ENCODE data around the gene DYNC2H1. TPM values are rescaled to one million over a fixed set of nuclear protein-coding genes. Genes with fewer than 3 reads are reported as not detected.

Gene DYNC2H1
- total and polyA plus RNA-seq, 12 donors: 11.0 to 30.6 (median 18.9) TPM

DNA sequence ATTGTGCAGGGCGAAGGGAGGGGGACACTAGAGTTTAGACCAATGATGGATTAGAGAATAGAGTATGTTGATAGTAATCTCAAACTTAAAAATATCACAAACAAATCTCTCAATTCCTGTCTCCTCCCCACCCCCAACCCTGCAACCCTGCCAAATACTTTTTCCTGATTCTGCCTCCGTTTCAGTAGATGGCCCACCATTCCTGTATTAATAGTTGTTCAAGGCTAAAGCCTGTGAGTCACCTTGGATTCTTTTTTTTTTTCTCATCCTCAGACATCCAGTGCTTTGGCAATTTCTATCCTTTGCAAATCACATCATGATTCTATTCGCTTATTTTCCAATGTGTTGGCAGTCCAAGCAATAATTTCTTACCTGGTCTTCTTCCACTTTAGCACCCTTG, 207.9 kb downstream of the DYNC2H1 start:
- H3K36me3 ChIP-seq (replicated peaks in 1 of 2): no peaks in the 10 kb centered on the region
- intact Hi-C loops (cut with DNase I): no loop called here
- DNase-seq: peak in 6 of 7 donors; percentile 17 to 61 (median 32)
- H3K4me1 ChIP-seq (replicated peaks in 1 of 2): peaks cover 6 to 14% of the 10 kb centered on the region in 2 donors
- H3K9me3 ChIP-seq (replicated peaks in 1 of 3): no peaks in the 10 kb centered on the region
- no peaks in the 10 kb centered on the region for H3K27me3 ChIP-seq
- peak overlapping the region in 3 of 5 donors; percentile 14 to 19 (median 18) for H3K27ac ChIP-seq
- WGBS, 4 donors: 31 to 42% (median 32%) methylated on average over 3 of the region's 3 CpGs
- no peak overlapping the region for H3K4me3 ChIP-seq
- TF ChIP-seq CTCF (IDR thresholded peaks at IDR 0.05): no peak
- no peak for TF ChIP-seq POLR2A (IDR thresholded peaks at IDR 0.05)

GRCh38 chr11:103322821-103323220, 213.6 kb downstream of the DYNC2H1 start:
- intact Hi-C loops (cut with DNase I): loop anchor here in 1 of 2 donors (10.0 kb wide), 1 partner anchor 282 kb away; no protein-coding TSS in a partner anchor
- no peak for TF ChIP-seq POLR2A (IDR thresholded peaks at IDR 0.05)
- no peak for TF ChIP-seq CTCF (IDR thresholded peaks at IDR 0.05)
- 26 to 36% (median 29%) methylated on average over 6 of the region's 6 CpGs for whole genome bisulfite sequencing, 4 donors

GRCh38 chr11:103325686-103326069, 216.5 kb downstream of the DYNC2H1 start:
- no peak overlapping the region for H3K4me3 ChIP-seq
- no peaks in the 10 kb centered on the region for H3K27me3 ChIP-seq
- peak in 1 of 7 donors; percentile 10 for DNase-seq
- H3K36me3 ChIP-seq (replicated peaks in 1 of 2): no peaks in the 10 kb centered on the region
- H3K9me3 ChIP-seq (replicated peaks in 1 of 3): no peaks in the 10 kb centered on the region
- peaks cover 4 to 8% of the 10 kb centered on the region in 2 donors for H3K4me1 ChIP-seq (replicated peaks in 1 of 2)
- no peak for TF ChIP-seq POLR2A (IDR thresholded peaks at IDR 0.05)
- no peak for TF ChIP-seq CTCF (IDR thresholded peaks at IDR 0.05)
- intact Hi-C loops (cut with DNase I): loop anchor here in 1 of 2 donors (10.0 kb wide), 1 partner anchor 279 kb away; no protein-coding TSS in a partner anchor
- WGBS, 4 donors: 63 to 78% (median 70%) methylated on average over 7 of the region's 7 CpGs
- H3K27ac ChIP-seq: no peak overlapping the region

More at GRCh38 chr11:103322821-103323220, 213.6 kb downstream of the DYNC2H1 start:
- H3K4me1 ChIP-seq (replicated peaks in 1 of 2): peaks cover 4 to 8% of the 10 kb centered on the region in 2 donors
- H3K9me3 ChIP-seq (replicated peaks in 1 of 3): no peaks in the 10 kb centered on the region
- peak in 6 of 7 donors; percentile 16 to 61 (median 28) for DNase-seq
- no peak overlapping the region for H3K27ac ChIP-seq
- H3K36me3 ChIP-seq (replicated peaks in 1 of 2): no peaks in the 10 kb centered on the region
- H3K27me3 ChIP-seq: no peaks in the 10 kb centered on the region
- H3K4me3 ChIP-seq: no peak overlapping the region

DNA sequence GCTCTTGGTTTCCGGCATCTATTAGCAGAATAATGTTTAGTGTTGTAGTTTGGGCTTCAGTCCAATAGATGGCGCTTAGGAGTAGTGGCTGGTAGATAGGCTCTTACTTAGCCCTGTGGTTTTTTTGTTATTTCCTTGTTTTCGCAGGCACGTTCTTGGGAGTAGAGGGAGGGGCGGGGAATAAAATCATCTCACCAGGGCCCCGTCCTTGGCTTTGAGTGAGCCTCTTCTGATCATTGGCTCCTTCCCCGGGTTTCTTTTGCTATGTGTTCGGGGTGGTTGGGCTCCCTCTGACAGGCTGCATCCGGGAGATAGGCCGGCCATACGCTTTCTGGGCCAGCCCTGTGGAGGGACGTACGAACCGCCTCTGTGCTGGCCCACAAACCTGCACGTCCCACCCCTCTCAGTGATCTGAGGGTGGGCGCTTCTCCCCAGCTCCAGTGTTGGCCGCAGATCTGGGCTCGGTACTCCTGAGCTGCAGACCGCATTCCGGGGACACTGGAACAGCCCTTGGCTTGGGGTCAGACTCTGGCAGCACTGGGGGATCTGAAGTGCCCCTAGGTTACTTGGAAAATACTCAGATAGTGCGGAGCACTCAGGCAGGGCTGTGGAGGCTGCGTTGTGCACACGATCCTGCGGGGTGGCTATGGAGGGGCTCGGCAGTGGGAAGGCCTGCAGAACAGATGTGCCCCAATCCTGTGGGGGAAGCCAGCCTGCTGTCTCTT, 217.0 kb downstream of the DYNC2H1 start:
- intact Hi-C loops (cut with DNase I): loop anchor here in 1 of 2 donors (10.0 kb wide), 1 partner anchor 279 kb away; no protein-coding TSS in a partner anchor
- Histone ChIP-seq H3K4me1 (replicated peaks in 1 of 2) (peaks cover 4 to 8% of the 10 kb centered on the region in 2 donors), H3K4me3 (peak overlapping the region in 1 of 4 donors; percentile 12), H3K36me3 (replicated peaks in 1 of 2) (no peaks in the 10 kb centered on the region), H3K9me3 (replicated peaks in 1 of 3) (no peaks in the 10 kb centered on the region), H3K27me3 (no peaks in the 10 kb centered on the region), H3K27ac (peak overlapping the region in 1 of 5 donors; percentile 42)
- no peak for TF ChIP-seq POLR2A (IDR thresholded peaks at IDR 0.05)
- TF ChIP-seq CTCF (IDR thresholded peaks at IDR 0.05): peak; percentile 45 to 68 (median 60)
- WGBS, 4 donors: 52 to 64% (median 61%) methylated on average over 14 to 25 of the region's 25 CpGs
- peak; percentile 56 to 81 (median 71) for DNase-seq

All from adrenal gland (tissue), 12 donors.